ENCODE data around the gene GPR34. TPM values are rescaled to one million over a fixed set of nuclear protein-coding genes. Genes with fewer than 3 reads are reported as not detected.
A peak's percentile ranks its signal among the peaks of the same experiment; 100 is the strongest.

The GPR34 gene
- total and polyA plus RNA-seq, 9 of the 15 experiments (the other 6 are each of a cell fraction or from before 2014, with no cell fraction given), result 0.13 TPM; not detected in 8

DNA sequence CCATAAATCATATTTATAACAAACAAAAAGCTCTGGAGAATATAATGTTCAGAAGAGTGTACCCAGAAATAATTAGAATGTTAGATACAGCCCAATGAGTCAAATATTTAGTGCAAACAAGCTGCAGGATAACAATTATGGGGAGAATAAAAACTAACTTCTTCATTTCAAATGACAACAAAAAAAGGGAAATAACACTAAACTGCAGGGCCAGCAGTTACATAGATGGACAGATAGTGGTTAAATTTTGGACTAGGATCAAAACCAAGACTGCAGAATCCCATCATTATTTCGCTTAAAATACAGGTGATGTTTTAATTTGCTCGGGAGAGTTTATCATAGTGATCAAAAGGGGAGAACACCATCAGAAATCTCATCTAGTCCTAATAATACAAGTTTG is 617 bp upstream of the GPR34 start:
- TF ChIP-seq FOXM1 (IDR thresholded peaks at IDR 0.05; ENCODE audit: low read depth) (peak; percentile 36; the same call in 1 of the 2 replicates), FOXM1 (CRISPR knock-in tag; IDR thresholded peaks at IDR 0.05; ENCODE audit: low read depth) (no peak)
- TF ChIP-seq, protein P1, sequence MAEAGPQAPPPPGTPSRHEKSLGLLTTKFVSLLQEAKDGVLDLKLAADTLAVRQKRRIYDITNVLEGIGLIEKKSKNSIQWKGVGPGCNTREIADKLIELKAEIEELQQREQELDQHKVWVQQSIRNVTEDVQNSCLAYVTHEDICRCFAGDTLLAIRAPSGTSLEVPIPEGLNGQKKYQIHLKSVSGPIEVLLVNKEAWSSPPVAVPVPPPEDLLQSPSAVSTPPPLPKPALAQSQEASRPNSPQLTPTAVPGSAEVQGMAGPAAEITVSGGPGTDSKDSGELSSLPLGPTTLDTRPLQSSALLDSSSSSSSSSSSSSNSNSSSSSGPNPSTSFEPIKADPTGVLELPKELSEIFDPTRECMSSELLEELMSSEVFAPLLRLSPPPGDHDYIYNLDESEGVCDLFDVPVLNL (CRISPR knock-in tag; IDR thresholded peaks at IDR 0.05; ENCODE audit: low read depth), result no peak
- Histone ChIP-seq H3K9me1 (ENCODE audit: control insufficient read depth, insufficient read depth, low read length) (no peaks in the 10 kb centered on the region), H3K9ac (ENCODE audit: insufficient read depth in 1 of 2, low read depth in 2 of 2, low read length in 2 of 2) (no peak overlapping the region), H3K4me2 (ENCODE audit: insufficient read depth, low read length) (no peak overlapping the region), H4K20me1 (replicated peaks; ENCODE audit: control insufficient read depth, insufficient read depth, low read length) (no peaks in the 10 kb centered on the region), H2AFZ (ENCODE audit: low read depth, low read length) (no peak overlapping the region), H3K4me3 (no peak overlapping the region), H3K4me1 (replicated peaks in 1 of 2; ENCODE audit: control insufficient read depth in 2 of 2, insufficient read depth in 2 of 2, low read length in 2 of 2) (no peaks in the 10 kb centered on the region), H3K27me3 (ENCODE audit: control insufficient read depth in 2 of 2, insufficient read depth in 2 of 2, low read length in 2 of 2) (no peaks in the 10 kb centered on the region), H3K27ac (ENCODE audit: extremely low read depth, low read depth, low read length) (no peak overlapping the region), H3K36me3 (ENCODE audit: control insufficient read depth, insufficient read depth, low read length) (no peaks in the 10 kb centered on the region), H3K79me2 (ENCODE audit: control insufficient read depth, insufficient read depth, low read length) (no peaks in the 10 kb centered on the region), H3K9me3 (replicated peaks; ENCODE audit: control insufficient read depth, insufficient read depth, low read depth, low read length) (no peaks in the 10 kb centered on the region)
- ChIA-PET POLR2A (no interaction called here), CTCF (ENCODE audit: low intra/inter-chr PET ratio) (interaction anchor here (0.7 kb wide), 1 partner anchor 20 kb away, joined by 3 read pairs; no protein-coding TSS in a partner anchor)
- in situ Hi-C loops (cut with MboI), result no loop called here
- ATAC-seq, result no peak
- no TSS peak for BruUV-seq (replicated peaks)
- intact Hi-C loops (cut with micrococcal nuclease), result no loop called here
- no peak for FAIRE-seq
- no peak for DNase-seq (ENCODE audit: extremely low read depth in 1 of 4, low spot score in 3 of 4)
- WGBS (ENCODE audit: insufficient coverage, low coverage, missing lambda C conversion rate), result 16% methylated on average over 2 of the region's 2 CpGs

DNA sequence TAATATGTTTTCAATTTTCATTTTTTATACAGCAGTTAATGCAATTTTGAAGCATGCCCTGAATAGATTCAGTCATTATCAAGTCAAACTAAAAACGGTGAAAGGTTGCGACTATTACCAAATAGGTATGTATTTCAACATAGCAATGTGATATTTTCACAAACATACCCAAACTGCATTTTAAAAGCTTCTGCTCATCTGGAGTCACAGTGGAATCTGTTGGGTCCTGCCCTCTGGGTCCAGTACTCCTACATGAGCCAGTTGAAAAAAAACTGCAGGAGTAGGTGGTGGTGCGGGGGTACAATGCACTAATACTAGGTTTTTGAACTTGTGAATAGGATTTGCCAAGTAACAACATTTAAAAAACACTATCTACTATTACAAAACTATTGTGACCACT is 938 bp downstream of the GPR34 start:
- H3K27me3 ChIP-seq (ENCODE audit: control insufficient read depth in 2 of 2, insufficient read depth in 2 of 2, low read length in 2 of 2), result no peaks in the 10 kb centered on the region
- no peaks in the 10 kb centered on the region for H3K9me3 ChIP-seq (replicated peaks; ENCODE audit: control insufficient read depth, insufficient read depth, low read depth, low read length)
- no peaks in the 10 kb centered on the region for H3K4me1 ChIP-seq (replicated peaks in 1 of 2; ENCODE audit: control insufficient read depth in 2 of 2, insufficient read depth in 2 of 2, low read length in 2 of 2)
- H3K9ac ChIP-seq (ENCODE audit: insufficient read depth in 1 of 2, low read depth in 2 of 2, low read length in 2 of 2), result no peak overlapping the region
- no peak overlapping the region for H3K27ac ChIP-seq (ENCODE audit: extremely low read depth, low read depth, low read length)
- no peak overlapping the region for H2AFZ ChIP-seq (ENCODE audit: low read depth, low read length)
- no TSS peak for BruUV-seq (replicated peaks)
- no peak overlapping the region for H3K4me2 ChIP-seq (ENCODE audit: insufficient read depth, low read length)
- ATAC-seq (no peak), DNase-seq (ENCODE audit: extremely low read depth in 1 of 4, low spot score in 3 of 4) (no peak), FAIRE-seq (no peak)
- no peaks in the 10 kb centered on the region for H4K20me1 ChIP-seq (replicated peaks; ENCODE audit: control insufficient read depth, insufficient read depth, low read length)
- 51% methylated on average over 3 of the region's 3 CpGs for WGBS (ENCODE audit: insufficient coverage, low coverage, missing lambda C conversion rate)
- CTCF ChIA-PET (ENCODE audit: low intra/inter-chr PET ratio), result no interaction called here
- POLR2A ChIA-PET, result no interaction called here
- intact Hi-C loops (cut with micrococcal nuclease), result no loop called here
- in situ Hi-C loops (cut with MboI), result no loop called here
- no peak overlapping the region for H3K4me3 ChIP-seq
- H3K36me3 ChIP-seq (ENCODE audit: control insufficient read depth, insufficient read depth, low read length), result no peaks in the 10 kb centered on the region
- no peaks in the 10 kb centered on the region for H3K79me2 ChIP-seq (ENCODE audit: control insufficient read depth, insufficient read depth, low read length)
- no peaks in the 10 kb centered on the region for H3K9me1 ChIP-seq (ENCODE audit: control insufficient read depth, insufficient read depth, low read length)
- TF ChIP-seq MIER1 (IDR thresholded peaks at IDR 0.05; ENCODE audit: low read depth) (no peak), FOXM1 (IDR thresholded peaks at IDR 0.05; ENCODE audit: low read depth) (no peak), FOXM1 (CRISPR knock-in tag; IDR thresholded peaks at IDR 0.05; ENCODE audit: low read depth) (no peak), YY1 (IDR thresholded peaks at IDR 0.05; ENCODE audit: borderline replicate concordance in 1 of 3, control insufficient read depth in 1 of 3, extremely low read depth in 1 of 3, insufficient read depth in 3 of 3, insufficient read length in 1 of 3, insufficient replicate concordance in 2 of 3, low read depth in 1 of 3, low read length in 2 of 3) (no peak), PRMT5 (CRISPR knock-in tag; IDR thresholded peaks at IDR 0.05) (no peak), ZNF695 (CRISPR knock-in tag; IDR thresholded peaks at IDR 0.05) (no peak)
- TF ChIP-seq, protein P2, sequence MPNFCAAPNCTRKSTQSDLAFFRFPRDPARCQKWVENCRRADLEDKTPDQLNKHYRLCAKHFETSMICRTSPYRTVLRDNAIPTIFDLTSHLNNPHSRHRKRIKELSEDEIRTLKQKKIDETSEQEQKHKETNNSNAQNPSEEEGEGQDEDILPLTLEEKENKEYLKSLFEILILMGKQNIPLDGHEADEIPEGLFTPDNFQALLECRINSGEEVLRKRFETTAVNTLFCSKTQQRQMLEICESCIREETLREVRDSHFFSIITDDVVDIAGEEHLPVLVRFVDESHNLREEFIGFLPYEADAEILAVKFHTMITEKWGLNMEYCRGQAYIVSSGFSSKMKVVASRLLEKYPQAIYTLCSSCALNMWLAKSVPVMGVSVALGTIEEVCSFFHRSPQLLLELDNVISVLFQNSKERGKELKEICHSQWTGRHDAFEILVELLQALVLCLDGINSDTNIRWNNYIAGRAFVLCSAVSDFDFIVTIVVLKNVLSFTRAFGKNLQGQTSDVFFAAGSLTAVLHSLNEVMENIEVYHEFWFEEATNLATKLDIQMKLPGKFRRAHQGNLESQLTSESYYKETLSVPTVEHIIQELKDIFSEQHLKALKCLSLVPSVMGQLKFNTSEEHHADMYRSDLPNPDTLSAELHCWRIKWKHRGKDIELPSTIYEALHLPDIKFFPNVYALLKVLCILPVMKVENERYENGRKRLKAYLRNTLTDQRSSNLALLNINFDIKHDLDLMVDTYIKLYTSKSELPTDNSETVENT (CRISPR knock-in tag; IDR thresholded peaks at IDR 0.05), result no peak
- TF ChIP-seq, protein P3, sequence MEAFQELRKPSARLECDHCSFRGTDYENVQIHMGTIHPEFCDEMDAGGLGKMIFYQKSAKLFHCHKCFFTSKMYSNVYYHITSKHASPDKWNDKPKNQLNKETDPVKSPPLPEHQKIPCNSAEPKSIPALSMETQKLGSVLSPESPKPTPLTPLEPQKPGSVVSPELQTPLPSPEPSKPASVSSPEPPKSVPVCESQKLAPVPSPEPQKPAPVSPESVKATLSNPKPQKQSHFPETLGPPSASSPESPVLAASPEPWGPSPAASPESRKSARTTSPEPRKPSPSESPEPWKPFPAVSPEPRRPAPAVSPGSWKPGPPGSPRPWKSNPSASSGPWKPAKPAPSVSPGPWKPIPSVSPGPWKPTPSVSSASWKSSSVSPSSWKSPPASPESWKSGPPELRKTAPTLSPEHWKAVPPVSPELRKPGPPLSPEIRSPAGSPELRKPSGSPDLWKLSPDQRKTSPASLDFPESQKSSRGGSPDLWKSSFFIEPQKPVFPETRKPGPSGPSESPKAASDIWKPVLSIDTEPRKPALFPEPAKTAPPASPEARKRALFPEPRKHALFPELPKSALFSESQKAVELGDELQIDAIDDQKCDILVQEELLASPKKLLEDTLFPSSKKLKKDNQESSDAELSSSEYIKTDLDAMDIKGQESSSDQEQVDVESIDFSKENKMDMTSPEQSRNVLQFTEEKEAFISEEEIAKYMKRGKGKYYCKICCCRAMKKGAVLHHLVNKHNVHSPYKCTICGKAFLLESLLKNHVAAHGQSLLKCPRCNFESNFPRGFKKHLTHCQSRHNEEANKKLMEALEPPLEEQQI (IDR thresholded peaks at IDR 0.05), result no peak

Measured in K562 (cell line).